NB4 (cell line): ENCODE measurements around the gene ZNF689.

Experiments used
- MYC ChIP-seq: IDR thresholded peaks from 2 replicates; pipeline ENCODE4 v1.6.1; 2011; ENCODE audit warnings: low read depth, low read length
- POLR2A ChIP-seq: IDR thresholded peaks from 2 replicates; pipeline ENCODE4 v1.6.1; 2011; ENCODE audit warnings: mild to moderate bottlenecking; ENCODE audit not compliant: insufficient read length; ENCODE audit errors: extremely low read depth
- TF ChIP-seq, protein P1 (sequence below): IDR thresholded peaks from one replicate; pipeline ENCODE4 v1.5.1; 2012; ENCODE audit warnings: low read depth, low read length

- TF ChIP-seq, protein P1, sequence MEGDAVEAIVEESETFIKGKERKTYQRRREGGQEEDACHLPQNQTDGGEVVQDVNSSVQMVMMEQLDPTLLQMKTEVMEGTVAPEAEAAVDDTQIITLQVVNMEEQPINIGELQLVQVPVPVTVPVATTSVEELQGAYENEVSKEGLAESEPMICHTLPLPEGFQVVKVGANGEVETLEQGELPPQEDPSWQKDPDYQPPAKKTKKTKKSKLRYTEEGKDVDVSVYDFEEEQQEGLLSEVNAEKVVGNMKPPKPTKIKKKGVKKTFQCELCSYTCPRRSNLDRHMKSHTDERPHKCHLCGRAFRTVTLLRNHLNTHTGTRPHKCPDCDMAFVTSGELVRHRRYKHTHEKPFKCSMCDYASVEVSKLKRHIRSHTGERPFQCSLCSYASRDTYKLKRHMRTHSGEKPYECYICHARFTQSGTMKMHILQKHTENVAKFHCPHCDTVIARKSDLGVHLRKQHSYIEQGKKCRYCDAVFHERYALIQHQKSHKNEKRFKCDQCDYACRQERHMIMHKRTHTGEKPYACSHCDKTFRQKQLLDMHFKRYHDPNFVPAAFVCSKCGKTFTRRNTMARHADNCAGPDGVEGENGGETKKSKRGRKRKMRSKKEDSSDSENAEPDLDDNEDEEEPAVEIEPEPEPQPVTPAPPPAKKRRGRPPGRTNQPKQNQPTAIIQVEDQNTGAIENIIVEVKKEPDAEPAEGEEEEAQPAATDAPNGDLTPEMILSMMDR, result no peak
- no peak for TF ChIP-seq POLR2A
- TF ChIP-seq MYC, result no peak
These were observed 54.7 kb downstream of the ZNF689 start for GRCh38 chr16:30555315-30556124.
